GM10847 (cell line): ENCODE data around the gene ZNF587B.
A peak's percentile ranks its signal among the peaks of the same experiment; 100 is the strongest.

ENCODE experiments used
- POLR2A ChIP-seq: IDR thresholded peaks from 2 replicates; pipeline ENCODE4 v1.6.1; 2011; ENCODE audit not compliant: insufficient read length; ENCODE audit errors: extremely low read depth

Gene ZNF587B

GRCh38 chr19:57830071-57830602 lies at the start of gene ZNF587B:
Gene ZNF587B, plus strand, starts transcription at chr19:57830299. Its CDS starts 230 bp downstream, at chr19:57830529.
- no peak for TF ChIP-seq POLR2A

- no peak for TF ChIP-seq POLR2A
Measured at GRCh38 chr19:57786286-57786685, 43.8 kb upstream of the ZNF587B start.

DNA sequence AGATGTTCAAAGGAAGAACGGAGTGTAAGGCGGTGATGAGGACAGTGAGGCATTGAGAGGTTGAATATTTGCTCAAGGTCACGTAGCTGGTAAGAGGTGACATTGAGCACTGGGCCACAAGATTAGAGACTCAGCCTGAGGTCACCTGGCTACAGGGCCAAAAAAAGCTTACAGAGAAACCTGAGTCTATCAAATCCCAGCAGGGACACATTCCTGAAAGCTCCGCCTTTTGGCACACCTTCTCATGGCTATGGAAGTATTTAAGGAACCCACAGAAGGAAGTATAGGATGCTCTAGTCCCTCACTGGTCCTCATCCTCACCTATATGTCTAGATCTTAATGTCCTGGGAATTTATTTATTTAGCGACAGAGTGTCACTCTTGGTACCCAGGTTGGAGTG lies 43.2 kb upstream of the ZNF587B start:
- no peak for TF ChIP-seq POLR2A

GRCh38 chr19:57788114-57788692 lies 41.9 kb upstream of the ZNF587B start:
- TF ChIP-seq POLR2A, result no peak

GRCh38 chr19:57789288-57789687 lies 40.8 kb upstream of the ZNF587B start:
- no peak for TF ChIP-seq POLR2A

DNA sequence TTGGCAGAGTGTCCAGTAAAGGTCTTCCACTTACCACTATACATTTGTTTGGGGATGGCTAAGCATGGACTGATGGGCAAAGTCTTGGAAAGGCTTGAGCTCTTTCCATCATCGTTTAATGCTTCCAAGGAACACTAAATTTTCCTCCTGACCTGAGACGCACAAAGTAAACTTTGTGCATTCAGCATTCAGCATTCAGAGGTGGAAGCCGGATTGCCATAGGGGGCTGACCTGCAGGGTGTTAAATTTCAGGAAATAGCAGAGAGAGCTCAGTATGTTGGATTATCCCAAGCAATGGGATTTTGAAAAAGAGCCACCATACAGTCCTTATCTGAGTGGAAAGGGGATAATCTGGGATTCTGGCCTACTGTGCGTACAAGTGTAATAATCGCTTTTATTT lies 29.4 kb upstream of the ZNF587B start:
- no peak for TF ChIP-seq POLR2A

DNA sequence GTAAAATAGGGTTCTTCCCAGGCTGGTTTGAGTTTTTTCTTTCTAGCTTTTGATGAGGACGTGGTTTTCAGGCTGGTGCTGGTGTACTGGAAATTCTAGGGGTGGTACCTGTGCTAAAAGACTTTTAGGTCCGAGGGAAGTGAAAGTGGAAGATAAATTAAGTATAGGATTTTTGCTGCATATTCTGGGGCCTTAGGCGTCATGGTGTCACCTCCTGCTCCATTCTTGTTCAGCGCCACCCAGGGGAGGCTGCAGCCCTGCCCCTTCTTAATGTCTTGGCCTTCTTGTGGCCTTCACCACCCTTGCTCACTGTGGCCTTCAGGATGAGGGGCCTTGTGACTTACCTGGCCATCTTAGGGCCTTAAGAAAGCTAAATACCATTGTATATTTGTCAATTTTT lies 27.8 kb upstream of the ZNF587B start:
- TF ChIP-seq POLR2A, result no peak

DNA sequence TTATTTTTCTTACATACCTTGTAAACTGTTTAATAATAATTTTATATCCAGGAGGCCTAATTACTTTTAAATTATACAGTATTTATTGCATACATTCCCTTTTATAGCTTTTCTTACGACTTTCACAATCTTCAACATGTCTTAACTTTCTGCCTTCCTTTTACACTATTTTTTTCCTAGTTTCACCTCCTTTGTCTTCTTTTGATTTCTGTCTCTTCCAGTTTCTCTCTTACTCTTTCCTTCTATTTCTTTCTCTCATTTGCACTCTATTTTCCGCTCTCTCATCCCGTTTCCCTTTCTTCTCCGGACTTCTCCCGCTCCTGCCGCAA lies 26.9 kb upstream of the ZNF587B start:
- TF ChIP-seq POLR2A, result no peak

GRCh38 chr19:57803594-57804325 lies 26.3 kb upstream of the ZNF587B start:
- no peak for TF ChIP-seq POLR2A

- TF ChIP-seq POLR2A, result no peak
Measured at GRCh38 chr19:57807541-57807940, 22.6 kb upstream of the ZNF587B start.

DNA sequence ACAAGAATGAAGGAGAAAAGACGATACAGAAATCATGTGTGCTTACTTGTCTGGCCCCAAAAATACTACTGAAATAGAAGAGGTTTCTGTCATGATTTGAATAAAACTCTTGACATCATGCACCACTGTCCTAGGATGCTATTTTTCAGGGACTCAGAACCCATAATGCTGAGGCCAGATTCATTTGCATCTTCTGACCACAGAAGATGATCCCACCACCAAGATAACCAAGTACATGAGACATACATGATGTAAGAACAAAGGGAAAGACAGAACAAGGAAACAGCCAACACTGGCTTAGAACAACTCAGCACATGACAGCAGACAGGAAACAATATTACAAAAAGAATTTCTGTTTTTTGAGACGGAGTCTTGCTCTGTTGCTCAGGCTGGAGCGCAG lies 17.9 kb upstream of the ZNF587B start:
- TF ChIP-seq POLR2A, result no peak

DNA sequence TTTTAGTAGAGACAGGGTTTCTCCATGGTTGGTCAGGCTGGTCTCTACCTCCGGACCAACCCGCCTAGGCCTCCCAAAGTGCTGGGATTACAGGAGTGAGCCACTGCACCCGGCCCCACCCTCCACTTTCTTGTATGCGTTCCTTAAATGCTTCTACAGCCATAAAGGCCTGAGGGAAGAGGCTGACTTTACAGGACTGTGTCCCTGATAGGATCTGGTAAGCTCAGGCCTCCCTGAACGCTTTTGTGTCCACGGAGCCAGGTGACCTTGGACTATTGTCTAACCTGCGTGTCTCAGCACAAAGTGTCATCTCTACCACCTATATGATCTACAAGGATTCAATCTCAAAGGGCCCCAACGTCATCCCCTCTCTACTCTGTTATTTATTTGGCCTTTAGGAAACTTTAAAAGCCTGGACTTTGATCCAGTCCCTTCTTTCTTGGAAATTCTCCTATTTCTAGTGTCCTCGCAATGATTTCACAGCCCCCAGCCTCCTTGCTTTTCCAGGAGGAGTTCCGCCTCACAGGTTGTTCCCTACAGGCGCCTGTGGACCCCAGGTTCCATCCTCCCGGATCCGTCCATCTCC lies 16.1 kb upstream of the ZNF587B start:
- no peak for TF ChIP-seq POLR2A

DNA sequence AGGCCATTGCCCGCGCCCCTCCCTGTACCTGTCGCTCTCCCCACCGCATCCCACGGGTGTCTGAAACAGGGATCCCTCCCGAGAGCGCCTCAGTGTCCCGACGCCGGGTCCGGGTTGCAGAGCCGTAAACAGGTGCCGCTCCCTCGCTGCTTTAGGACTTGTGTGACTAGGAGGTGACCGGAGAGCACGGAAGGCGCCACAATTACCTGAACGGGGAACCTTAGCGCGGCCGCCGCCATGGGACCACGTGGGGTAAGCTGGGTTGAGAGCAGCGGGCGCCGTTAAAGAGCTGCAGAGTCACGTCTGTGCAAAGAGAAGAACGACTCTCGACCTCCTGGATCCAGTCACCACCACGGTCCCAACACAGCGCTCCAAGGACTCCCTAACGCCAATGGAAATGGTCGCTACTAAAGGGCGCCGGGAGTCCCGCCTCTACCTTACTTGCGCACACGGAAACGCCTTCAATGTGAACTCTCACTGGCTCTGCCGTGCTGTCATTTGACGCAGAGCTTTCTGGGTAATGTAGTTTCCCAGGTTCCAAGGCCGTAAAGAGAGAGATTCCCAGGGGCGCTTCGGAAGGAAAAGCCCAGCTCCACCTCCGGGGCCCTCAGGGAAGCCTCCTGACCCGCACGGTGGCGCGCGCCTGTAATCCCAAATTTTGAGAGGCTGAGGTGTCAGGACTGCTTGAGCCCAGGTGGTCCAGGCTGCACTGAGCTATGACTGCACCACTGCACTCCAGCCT lies 15.4 kb upstream of the ZNF587B start, which contains the start of gene ZNF552:
Gene ZNF552, minus strand, starts transcription at position 409 of the 742 bp plus-strand sequence. Its CDS starts 170 bp downstream, at position 239.
- TF ChIP-seq POLR2A, result peak; percentile 68

- TF ChIP-seq POLR2A, result no peak
Measured at GRCh38 chr19:57815247-57816075, 14.6 kb upstream of the ZNF587B start.

GRCh38 chr19:57816652-57817051 lies 13.4 kb upstream of the ZNF587B start:
- TF ChIP-seq POLR2A, result no peak

DNA sequence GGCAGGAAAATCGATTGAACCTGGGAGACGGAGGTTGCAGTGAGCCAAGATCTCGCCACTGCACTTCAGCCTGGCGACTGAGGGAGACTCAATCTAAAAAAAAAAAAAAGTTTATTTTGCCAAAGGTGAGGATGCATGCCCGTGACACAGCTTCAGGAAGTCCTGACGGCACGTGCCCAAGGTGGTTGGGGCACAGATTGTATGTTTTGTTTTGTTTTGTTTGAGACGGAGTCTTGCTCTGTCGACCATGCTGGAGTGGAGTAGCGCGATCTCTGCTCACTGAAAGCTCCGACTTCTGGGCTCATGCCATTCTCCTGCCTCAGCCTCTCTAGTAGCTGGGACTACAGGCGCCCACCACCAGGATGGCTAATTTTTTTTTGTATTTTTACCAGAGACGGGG lies 12.1 kb upstream of the ZNF587B start:
- no peak for TF ChIP-seq POLR2A
